CD14-positive monocyte (primary cell): ENCODE data around the gene NEK7. TPM values are rescaled to one million over a fixed set of nuclear protein-coding genes. Genes with fewer than 3 reads are reported as not detected.

Experiments
- DNase-seq, 3 donors: peaks; one replicate each; pipeline ENCODE4 v3.0.0-alpha.2; 2011 to 2022
- H2AFZ ChIP-seq: 2 replicates; pipeline ENCODE4 v1.6.0; 2012; ENCODE audit warnings: mild to moderate bottlenecking, low read depth, low read length, inconsistent platforms; ENCODE audit not compliant: insufficient read depth, poor library complexity, severe bottlenecking
- H3K27ac ChIP-seq, 2 donors: 1 replicate in 1 of 2; 2 replicates in 1 of 2; pipeline ENCODE4 v1.5.1; 2012 to 2013; ENCODE audit warnings: low read length in 2 of 2, control low read depth in 1 of 2, inconsistent platforms in 1 of 2, low read depth in 1 of 2, mild to moderate bottlenecking in 1 of 2
- H3K27me3 ChIP-seq, 2 donors: one replicate each; pipeline versions ENCODE4 v1.6.0 to v1.6.1; 2011 to 2013; ENCODE audit warnings: low read length in 2 of 2; ENCODE audit not compliant: control insufficient read depth in 2 of 2, insufficient read depth in 2 of 2
- H3K36me3 ChIP-seq, 2 donors: replicated peaks in 1 of 2; 1 replicate in 1 of 2; 2 replicates in 1 of 2; pipeline versions ENCODE4 v1.5.1 to v1.6.1; 2012 to 2013; ENCODE audit warnings: low read length in 2 of 2, control low read depth in 1 of 2, inconsistent platforms in 1 of 2, mild to moderate bottlenecking in 1 of 2; ENCODE audit not compliant: insufficient read depth in 2 of 2, control insufficient read depth in 1 of 2
- H3K4me1 ChIP-seq, 2 donors: 1 replicate in 1 of 2; 2 replicates in 1 of 2; pipeline versions ENCODE4 v1.5.1 to v1.6.1; 2012 to 2013; ENCODE audit warnings: low read length in 2 of 2, control low read depth in 1 of 2, inconsistent platforms in 1 of 2, mild to moderate bottlenecking in 1 of 2, moderate library complexity in 1 of 2; ENCODE audit not compliant: insufficient read depth in 2 of 2, control insufficient read depth in 1 of 2
- H3K4me2 ChIP-seq: replicated peaks from 2 replicates; pipeline ENCODE3; 2012; ENCODE audit warnings: low read length, moderate library complexity, mild to moderate bottlenecking; ENCODE audit not compliant: poor library complexity, severe bottlenecking; ENCODE audit errors: extremely low read depth
- H3K4me3 ChIP-seq, 3 experiments: fragments of 200-600 bp in 1 of 3; sonication (generic) in 1 of 3; replicated peaks in 1 of 3; 1 replicate in 2 of 3; 2 replicates in 1 of 3; pipeline ENCODE4 v1.5.1; 2011 to 2013; ENCODE audit warnings: low read length in 3 of 3, mild to moderate bottlenecking in 3 of 3, control low read depth in 2 of 3, low read depth in 2 of 3, inconsistent platforms in 1 of 3, moderate library complexity in 1 of 3
- H3K79me2 ChIP-seq: 2 replicates; pipeline ENCODE4 v1.6.0; 2012; ENCODE audit warnings: mild to moderate bottlenecking, control low read depth, inconsistent platforms, low read length, moderate library complexity; ENCODE audit not compliant: insufficient read depth
- H3K9ac ChIP-seq: 2 replicates; pipeline ENCODE4 v1.6.0; 2017; ENCODE audit warnings: low read length, mild to moderate bottlenecking; ENCODE audit not compliant: insufficient read depth, poor library complexity, severe bottlenecking
- H3K9me3 ChIP-seq, 2 donors: replicated peaks in 1 of 2; 1 replicate in 1 of 2; 2 replicates in 1 of 2; pipeline versions ENCODE4 v1.5.1 to v1.6.1; 2012 to 2013; ENCODE audit warnings: low read length in 2 of 2, control low read depth in 1 of 2; ENCODE audit not compliant: control insufficient read depth in 1 of 2, insufficient read depth in 1 of 2
- H4K20me1 ChIP-seq: 2 replicates; pipeline ENCODE4 v1.6.0; 2012; ENCODE audit warnings: mild to moderate bottlenecking, low read length, control low read depth, moderate library complexity; ENCODE audit not compliant: insufficient read depth
- H3K27ac Mint-ChIP-seq, 7 donors: one replicate each; pipeline ENCODE4 v1.8.0; 2020; ENCODE audit warnings: mild to moderate bottlenecking in 7 of 7, mixed read lengths in 7 of 7, moderate library complexity in 6 of 7, inconsistent platforms in 2 of 7
- H3K27me3 Mint-ChIP-seq, 3 donors: one replicate each; pipeline ENCODE4 v1.8.0; 2021 to 2022; ENCODE audit warnings: low read depth in 3 of 3, mild to moderate bottlenecking in 3 of 3, mixed read lengths in 3 of 3, moderate library complexity in 3 of 3, inconsistent platforms in 1 of 3
- H3K36me3 Mint-ChIP-seq, 2 donors: one replicate each; pipeline ENCODE4 v1.8.0; 2020; ENCODE audit warnings: mixed read lengths in 2 of 2, inconsistent platforms in 1 of 2, mild to moderate bottlenecking in 1 of 2
- H3K4me1 Mint-ChIP-seq: one replicate; pipeline ENCODE4 v1.8.0; 2020; ENCODE audit warnings: mild to moderate bottlenecking, mixed read lengths
- H3K4me3 Mint-ChIP-seq, 2 donors: one replicate each; pipeline ENCODE4 v1.8.0; 2020; ENCODE audit warnings: mild to moderate bottlenecking in 2 of 2, mixed read lengths in 2 of 2, moderate library complexity in 1 of 2
- H3K9me3 Mint-ChIP-seq, 7 donors: one replicate each; pipeline ENCODE4 v1.8.0; 2020 to 2022; ENCODE audit warnings: mixed read lengths in 7 of 7, mild to moderate bottlenecking in 6 of 7, moderate library complexity in 6 of 7, inconsistent platforms in 2 of 7
- WGBS: methylation state at CpG from one replicate; pipeline ENCODE4 v1.1.5; 2013; ENCODE audit warnings: missing lambda C conversion rate; ENCODE audit not compliant: insufficient coverage; 5-methylcytosine and 5-hydroxymethylcytosine counted together
- intact Hi-C, 2 donors: fragments of 100-400 bp; cut with micrococcal nuclease; formaldehyde crosslinking; loops; one replicate each; pipeline versions ENCODE4 v1.15.0 to v1.15.1; 2023
- polyA plus RNA-seq, 3 donors: library from polyadenylated mRNA; depleted of rRNA in 1 of 3; unstranded in 2 of 3; stranded (reverse) in 1 of 3; fragments of 300-500 nt in 2 of 3; fragments of >200 nt in 1 of 3; fragmentation: Illumina TruSeq in 2 of 3; gene quantifications; 1 replicate in 2 of 3; 2 replicates in 1 of 3; pipeline ENCODE4 v1.2.3, GENCODE V29; 2012 to 2021
- TF ChIP-seq, protein P1 (sequence below): fragments of 200-600 bp; IDR thresholded peaks from one replicate; pipeline ENCODE4 v1.8.0; 2022; ENCODE audit warnings: antibody characterized with exemption, mild to moderate bottlenecking

NEK7 gene
- polyA plus RNA-seq, 3 donors: 16.0 to 50.1 (median 46.5) TPM

GRCh38 chr1:198333744-198334143 is 176.9 kb downstream of the NEK7 start:
- Histone ChIP-seq H3K9ac (no peak overlapping the region), H3K27ac (no peak overlapping the region), H3K9me3 (no peaks in the 10 kb centered on the region), H2AFZ (no peak overlapping the region), H3K27me3 (no peaks in the 10 kb centered on the region), H3K4me1 (no peaks in the 10 kb centered on the region), H3K79me2 (no peaks in the 10 kb centered on the region), H4K20me1 (no peaks in the 10 kb centered on the region), H3K36me3 (no peaks in the 10 kb centered on the region), H3K4me2 (no peak overlapping the region), H3K4me3 (no peak overlapping the region)
- peaks cover 0 to 8% (median 4%) of the 10 kb centered on the region in 7 donors for H3K9me3 Mint-ChIP-seq
- peaks cover 0 to 4% (median 3%) of the 10 kb centered on the region in 3 donors for H3K27me3 Mint-ChIP-seq
- H3K36me3 Mint-ChIP-seq: no peaks in the 10 kb centered on the region
- H3K4me1 Mint-ChIP-seq: peaks cover 2% of the 10 kb centered on the region
- intact Hi-C loops: no loop called here
- WGBS: no CpG with 5 or more reads among the region's 1 CpG
- no peak overlapping the region for H3K27ac Mint-ChIP-seq
- H3K4me3 Mint-ChIP-seq: no peak overlapping the region
- TF ChIP-seq, protein P1, sequence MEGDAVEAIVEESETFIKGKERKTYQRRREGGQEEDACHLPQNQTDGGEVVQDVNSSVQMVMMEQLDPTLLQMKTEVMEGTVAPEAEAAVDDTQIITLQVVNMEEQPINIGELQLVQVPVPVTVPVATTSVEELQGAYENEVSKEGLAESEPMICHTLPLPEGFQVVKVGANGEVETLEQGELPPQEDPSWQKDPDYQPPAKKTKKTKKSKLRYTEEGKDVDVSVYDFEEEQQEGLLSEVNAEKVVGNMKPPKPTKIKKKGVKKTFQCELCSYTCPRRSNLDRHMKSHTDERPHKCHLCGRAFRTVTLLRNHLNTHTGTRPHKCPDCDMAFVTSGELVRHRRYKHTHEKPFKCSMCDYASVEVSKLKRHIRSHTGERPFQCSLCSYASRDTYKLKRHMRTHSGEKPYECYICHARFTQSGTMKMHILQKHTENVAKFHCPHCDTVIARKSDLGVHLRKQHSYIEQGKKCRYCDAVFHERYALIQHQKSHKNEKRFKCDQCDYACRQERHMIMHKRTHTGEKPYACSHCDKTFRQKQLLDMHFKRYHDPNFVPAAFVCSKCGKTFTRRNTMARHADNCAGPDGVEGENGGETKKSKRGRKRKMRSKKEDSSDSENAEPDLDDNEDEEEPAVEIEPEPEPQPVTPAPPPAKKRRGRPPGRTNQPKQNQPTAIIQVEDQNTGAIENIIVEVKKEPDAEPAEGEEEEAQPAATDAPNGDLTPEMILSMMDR: no peak
- no peak for DNase-seq

GRCh38 chr1:198335663-198336062 is 178.9 kb downstream of the NEK7 start:
- Histone ChIP-seq H3K4me2 (no peak overlapping the region), H3K9ac (no peak overlapping the region), H4K20me1 (no peaks in the 10 kb centered on the region), H2AFZ (no peak overlapping the region), H3K27ac (no peak overlapping the region), H3K4me3 (no peak overlapping the region), H3K79me2 (no peaks in the 10 kb centered on the region), H3K4me1 (no peaks in the 10 kb centered on the region), H3K9me3 (no peaks in the 10 kb centered on the region), H3K36me3 (no peaks in the 10 kb centered on the region), H3K27me3 (no peaks in the 10 kb centered on the region)
- Mint-ChIP-seq H3K27ac (no peak overlapping the region), H3K27me3 (peaks cover 0 to 4% (median 0%) of the 10 kb centered on the region in 3 donors), H3K9me3 (peaks cover 3 to 11% (median 4%) of the 10 kb centered on the region in 7 donors), H3K4me3 (no peak overlapping the region), H3K4me1 (no peaks in the 10 kb centered on the region), H3K36me3 (no peaks in the 10 kb centered on the region)
- TF ChIP-seq, protein P1: no peak
- DNase-seq: no peak
- intact Hi-C loops: no loop called here
- no CpG with 5 or more reads among the region's 1 CpG for WGBS
